Measurements from ENCODE around the gene SFPQ.
"Not testable (repeated sequence)": the region's sequence is repeated elsewhere in the genome, so short reads cannot be mapped to it uniquely, and the experiment has no call there.

The SFPQ gene

GRCh38 chr1:35192853-35193664 lies at the start of gene SFPQ:
Gene SFPQ, minus strand, starts transcription at chr1:35193145. Its CDS starts 96 bp downstream, at chr1:35193049.
- DNase-seq (ENCODE audit: low read depth in 2 of 2): peak; percentile 94 to 97

GRCh38 chr1:35236772-35237171 lies 43.8 kb upstream of the SFPQ start:
- DNase-seq (ENCODE audit: low read depth in 2 of 2): not testable (repeated sequence)

GRCh38 chr1:35231287-35231686 lies 38.3 kb upstream of the SFPQ start:
- no peak for DNase-seq (ENCODE audit: low read depth in 2 of 2)

GRCh38 chr1:35229587-35230360 lies 36.8 kb upstream of the SFPQ start:
- DNase-seq (ENCODE audit: low read depth in 2 of 2): no peak

GRCh38 chr1:35226546-35226945 lies 33.6 kb upstream of the SFPQ start:
- no peak for DNase-seq (ENCODE audit: low read depth in 2 of 2)

GRCh38 chr1:35223084-35223630 lies 30.2 kb upstream of the SFPQ start:
- DNase-seq (ENCODE audit: low read depth in 2 of 2): no peak

GRCh38 chr1:35222322-35223083 lies 29.6 kb upstream of the SFPQ start:
- no peak for DNase-seq (ENCODE audit: low read depth in 2 of 2)

- no peak for DNase-seq (ENCODE audit: low read depth in 2 of 2)
Measured at GRCh38 chr1:35220976-35221375, 28.0 kb upstream of the SFPQ start.

- DNase-seq (ENCODE audit: low read depth in 2 of 2): no peak
Measured at GRCh38 chr1:35215346-35215745, 22.4 kb upstream of the SFPQ start.

- DNase-seq (ENCODE audit: low read depth in 2 of 2): no peak
Measured at GRCh38 chr1:35211120-35211414, 18.1 kb upstream of the SFPQ start.

GRCh38 chr1:35210321-35211119 lies 17.6 kb upstream of the SFPQ start:
- no peak for DNase-seq (ENCODE audit: low read depth in 2 of 2)

GRCh38 chr1:35203295-35203694 lies 10.3 kb upstream of the SFPQ start:
- DNase-seq (ENCODE audit: low read depth in 2 of 2): no peak

- DNase-seq (ENCODE audit: low read depth in 2 of 2): peak; percentile 48 to 52
Measured at GRCh38 chr1:35202048-35202719, 9.2 kb upstream of the SFPQ start.

GRCh38 chr1:35201631-35202030 lies 8.7 kb upstream of the SFPQ start:
- no peak for DNase-seq (ENCODE audit: low read depth in 2 of 2)

GRCh38 chr1:35192056-35192852 lies 691 bp downstream of the SFPQ start:
- DNase-seq (ENCODE audit: low read depth in 2 of 2): peak; percentile 79 to 80

GRCh38 chr1:35191429-35192055 lies 1.4 kb downstream of the SFPQ start:
- DNase-seq (ENCODE audit: low read depth in 2 of 2): no peak

GRCh38 chr1:35190784-35191183 lies 2.2 kb downstream of the SFPQ start:
- no peak for DNase-seq (ENCODE audit: low read depth in 2 of 2)

GRCh38 chr1:35188578-35189392 lies 4.2 kb downstream of the SFPQ start:
- DNase-seq (ENCODE audit: low read depth in 2 of 2): no peak

Data from stimulated activated CD8-positive, alpha-beta memory T cell treated with anti-CD3 and anti-CD28 coated beads, Interleukin-2, amount 100 ng/mL, for 1 hour (primary cell).